Activated T-cell treated with anti-CD3 and anti-CD28 coated beads, Interleukin-2, amount 50 U/mL, for 72 hours (primary cell): ENCODE results near the gene CAMK1. TPM values are rescaled to one million over a fixed set of nuclear protein-coding genes. Genes with fewer than 3 reads are reported as not detected.
A peak's percentile ranks its signal among the peaks of the same experiment; 100 is the strongest.

Source experiments
- ATAC-seq, 2 donors: fragments of 150-1000 bp; cut with Tn5 transposase; replicated peaks in 1 of 2; 2 replicates each; pipeline ENCODE4 v1.10.0; 2021; ENCODE audit warnings: moderate library complexity in 2 of 2, mild to moderate bottlenecking in 1 of 2
- DNase-seq, 2 donors: peaks; one replicate each; pipeline ENCODE4 v3.0.0; 2021 to 2022; ENCODE audit warnings: mixed read lengths in 1 of 2
- H3K27ac Mint-ChIP-seq: one replicate; pipeline ENCODE4 v1.8.0; 2022; ENCODE audit warnings: mild to moderate bottlenecking, moderate library complexity, mixed read lengths
- H3K27me3 Mint-ChIP-seq: one replicate; pipeline ENCODE4 v1.8.0; 2022; ENCODE audit warnings: low read depth, mixed read lengths
- H3K36me3 Mint-ChIP-seq, 2 donors: one replicate each; pipeline ENCODE4 v1.8.0; 2022; ENCODE audit warnings: mixed read lengths in 2 of 2, mild to moderate bottlenecking in 1 of 2; ENCODE audit not compliant: insufficient read depth in 2 of 2
- H3K4me1 Mint-ChIP-seq: one replicate; pipeline ENCODE4 v1.8.0; 2022; ENCODE audit warnings: low read depth, mixed read lengths
- H3K4me3 Mint-ChIP-seq, 2 donors: one replicate each; pipeline ENCODE4 v1.8.0; 2022; ENCODE audit warnings: mild to moderate bottlenecking in 2 of 2, mixed read lengths in 2 of 2, moderate library complexity in 2 of 2
- H3K9me3 Mint-ChIP-seq, 2 donors: one replicate each; pipeline ENCODE4 v1.8.0; 2022; ENCODE audit warnings: mixed read lengths in 2 of 2
- total RNA-seq, 2 donors: library from RNA; stranded (reverse); gene quantifications; one replicate each; pipeline ENCODE4 v1.2.3, GENCODE V29; 2022

CAMK1 gene
- total RNA-seq: 10 to 100 TPM; 38.6 to 47.4 TPM

GRCh38 chr3:9769426-9770275 lies at the start of gene CAMK1:
TSS of gene CAMK1 (minus strand) at chr3:9769947. CDS start at chr3:9767749, 2,198 bp downstream.
- DNase-seq: peak; percentile 80 to 87
- peaks cover 49% of the 10 kb centered on the region for H3K4me1 Mint-ChIP-seq
- peaks cover 4 to 8% of the 10 kb centered on the region in 2 donors for H3K36me3 Mint-ChIP-seq
- peak; percentile 98 for ATAC-seq
- H3K4me3 Mint-ChIP-seq: peak within 1 kb of the TSS; percentile 78 to 88
- peak within 1 kb of the TSS; percentile 30 for H3K27ac Mint-ChIP-seq
- H3K9me3 Mint-ChIP-seq: no peaks in the 10 kb centered on the region
- no peaks in the 10 kb centered on the region for H3K27me3 Mint-ChIP-seq

GRCh38 chr3:9818666-9819335 lies 49.1 kb upstream of the CAMK1 start:
- Mint-ChIP-seq H3K4me1 (no peaks in the 10 kb centered on the region), H3K27ac (no peak overlapping the region), H3K27me3 (no peaks in the 10 kb centered on the region), H3K9me3 (no peaks in the 10 kb centered on the region), H3K4me3 (no peak overlapping the region), H3K36me3 (peaks cover 2 to 7% of the 10 kb centered on the region in 2 donors)
- ATAC-seq (no peak), DNase-seq (no peak)

DNA sequence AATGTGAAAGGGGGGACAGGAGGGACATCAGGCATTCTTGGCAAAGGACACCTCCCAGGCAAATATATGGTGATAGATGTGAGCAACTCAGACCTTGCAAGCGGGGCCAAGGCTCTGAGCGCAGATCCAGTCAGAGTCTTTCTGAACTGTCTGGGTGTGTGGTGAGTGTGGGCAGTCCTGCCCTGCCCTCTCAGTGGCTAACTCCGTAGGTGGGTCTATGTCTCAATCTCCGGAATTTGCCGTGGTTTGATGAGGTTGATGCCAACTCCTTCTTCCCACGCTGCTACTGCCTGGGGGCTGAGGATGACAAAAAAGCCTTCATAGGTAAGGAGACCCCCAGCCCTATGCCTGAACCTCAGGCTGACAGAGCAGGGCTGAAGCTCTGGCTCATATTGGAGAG lies 47.7 kb upstream of the CAMK1 start:
- Mint-ChIP-seq H3K4me1 (no peaks in the 10 kb centered on the region), H3K9me3 (no peaks in the 10 kb centered on the region), H3K36me3 (peaks cover 4 to 11% of the 10 kb centered on the region in 2 donors), H3K27ac (no peak overlapping the region), H3K4me3 (no peak overlapping the region), H3K27me3 (no peaks in the 10 kb centered on the region)
- DNase-seq: no peak
- ATAC-seq: peak in 1 of 2 donors; percentile 14

- no peak overlapping the region for H3K27ac Mint-ChIP-seq
- no peaks in the 10 kb centered on the region for H3K9me3 Mint-ChIP-seq
- H3K36me3 Mint-ChIP-seq: peaks cover 8 to 18% of the 10 kb centered on the region in 2 donors
- no peak overlapping the region for H3K4me3 Mint-ChIP-seq
- peak; percentile 8 to 9 for ATAC-seq
- no peak for DNase-seq
- H3K27me3 Mint-ChIP-seq: no peaks in the 10 kb centered on the region
- no peaks in the 10 kb centered on the region for H3K4me1 Mint-ChIP-seq
These were observed 46.2 kb upstream of the CAMK1 start for GRCh38 chr3:9815986-9816385.

DNA sequence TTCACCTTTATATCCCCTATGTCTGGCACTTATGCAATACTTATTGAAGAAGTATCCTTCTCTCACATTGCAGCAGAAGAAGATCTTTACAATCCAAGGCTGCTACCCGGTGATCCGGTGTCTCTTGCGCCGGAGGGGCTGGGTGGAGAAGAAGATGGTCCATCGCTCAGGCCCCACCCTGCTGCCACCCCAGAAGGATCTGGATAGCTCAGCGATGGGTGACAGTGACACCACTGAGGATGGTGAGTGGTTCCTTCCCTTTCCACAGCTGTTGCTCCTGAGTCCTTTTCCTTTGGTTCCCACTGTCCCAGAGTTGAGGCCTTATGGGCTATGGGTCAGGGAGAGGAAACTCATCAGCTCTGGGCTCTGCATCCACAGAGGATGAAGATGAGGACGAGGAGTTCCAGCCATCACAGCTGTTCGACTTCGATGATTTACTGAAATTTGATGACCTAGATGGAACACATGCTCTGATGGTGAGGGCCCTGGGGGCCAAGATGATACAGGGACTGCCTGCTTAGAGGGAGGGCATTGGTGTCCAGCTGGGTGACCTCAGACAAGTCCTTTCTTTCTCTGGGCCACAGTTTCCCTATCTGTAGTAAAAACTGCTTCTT lies 43.2 kb upstream of the CAMK1 start:
- Mint-ChIP-seq H3K9me3 (no peaks in the 10 kb centered on the region), H3K27ac (no peak overlapping the region), H3K4me1 (peaks cover 25% of the 10 kb centered on the region), H3K27me3 (no peaks in the 10 kb centered on the region), H3K36me3 (peaks cover 7 to 21% of the 10 kb centered on the region in 2 donors), H3K4me3 (no peak overlapping the region)
- DNase-seq: no peak
- no peak for ATAC-seq

- peaks cover 9 to 23% of the 10 kb centered on the region in 2 donors for H3K36me3 Mint-ChIP-seq
- peak overlapping the region; percentile 23 to 92 for H3K4me3 Mint-ChIP-seq
- no peaks in the 10 kb centered on the region for H3K9me3 Mint-ChIP-seq
- peak overlapping the region; percentile 20 for H3K27ac Mint-ChIP-seq
- DNase-seq: no peak
- no peak for ATAC-seq
- H3K4me1 Mint-ChIP-seq: peaks cover 39% of the 10 kb centered on the region
- no peaks in the 10 kb centered on the region for H3K27me3 Mint-ChIP-seq
These were observed 41.1 kb upstream of the CAMK1 start for GRCh38 chr3:9810846-9811245.

DNA sequence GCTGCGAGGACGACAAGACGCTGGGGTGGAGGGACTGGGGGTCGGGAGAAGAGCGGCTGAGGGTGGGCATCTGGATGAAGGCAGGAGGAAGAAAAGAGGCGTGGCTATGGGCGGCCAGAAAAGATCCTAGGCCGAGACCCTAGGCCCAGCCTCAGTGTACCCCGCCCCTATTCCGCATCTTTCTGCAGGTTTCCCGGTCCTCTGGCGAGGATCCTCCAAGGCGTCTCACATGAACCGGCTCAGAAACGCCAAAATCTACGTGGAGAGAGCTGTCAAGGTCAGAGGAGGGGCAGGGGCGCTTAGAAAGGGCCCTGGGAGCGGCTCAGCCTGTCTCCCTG lies 40.7 kb upstream of the CAMK1 start:
- Mint-ChIP-seq H3K27ac (no peak overlapping the region), H3K36me3 (peaks cover 9 to 24% of the 10 kb centered on the region in 2 donors), H3K4me3 (peak overlapping the region; percentile 23 to 92), H3K27me3 (no peaks in the 10 kb centered on the region), H3K4me1 (peaks cover 39% of the 10 kb centered on the region), H3K9me3 (no peaks in the 10 kb centered on the region)
- no peak for DNase-seq
- ATAC-seq: no peak

- Mint-ChIP-seq H3K27me3 (no peaks in the 10 kb centered on the region), H3K36me3 (peaks cover 10 to 24% of the 10 kb centered on the region in 2 donors), H3K9me3 (no peaks in the 10 kb centered on the region), H3K4me3 (peak within 1 kb of the TSS; percentile 92 to 96), H3K27ac (peak within 1 kb of the TSS; percentile 96), H3K4me1 (peaks cover 39% of the 10 kb centered on the region)
- DNase-seq (peak; percentile 49 to 57), ATAC-seq (peak; percentile 57 to 63)
These were observed 40.1 kb upstream of the CAMK1 start, which contains the start of gene TTLL3 for GRCh38 chr3:9809615-9810432. TSS of gene TTLL3 (plus strand) at chr3:9810262. CDS start at chr3:9810662, 400 bp downstream.

- H3K4me3 Mint-ChIP-seq: peak overlapping the region; percentile 92 to 96
- DNase-seq (no peak), ATAC-seq (peak; percentile 6 to 28)
- H3K27ac Mint-ChIP-seq: peak overlapping the region; percentile 96
- no peaks in the 10 kb centered on the region for H3K27me3 Mint-ChIP-seq
- H3K4me1 Mint-ChIP-seq: peaks cover 39% of the 10 kb centered on the region
- H3K36me3 Mint-ChIP-seq: peaks cover 13 to 26% of the 10 kb centered on the region in 2 donors
- no peaks in the 10 kb centered on the region for H3K9me3 Mint-ChIP-seq
These were observed 39.5 kb upstream of the CAMK1 start for GRCh38 chr3:9809239-9809614.

DNA sequence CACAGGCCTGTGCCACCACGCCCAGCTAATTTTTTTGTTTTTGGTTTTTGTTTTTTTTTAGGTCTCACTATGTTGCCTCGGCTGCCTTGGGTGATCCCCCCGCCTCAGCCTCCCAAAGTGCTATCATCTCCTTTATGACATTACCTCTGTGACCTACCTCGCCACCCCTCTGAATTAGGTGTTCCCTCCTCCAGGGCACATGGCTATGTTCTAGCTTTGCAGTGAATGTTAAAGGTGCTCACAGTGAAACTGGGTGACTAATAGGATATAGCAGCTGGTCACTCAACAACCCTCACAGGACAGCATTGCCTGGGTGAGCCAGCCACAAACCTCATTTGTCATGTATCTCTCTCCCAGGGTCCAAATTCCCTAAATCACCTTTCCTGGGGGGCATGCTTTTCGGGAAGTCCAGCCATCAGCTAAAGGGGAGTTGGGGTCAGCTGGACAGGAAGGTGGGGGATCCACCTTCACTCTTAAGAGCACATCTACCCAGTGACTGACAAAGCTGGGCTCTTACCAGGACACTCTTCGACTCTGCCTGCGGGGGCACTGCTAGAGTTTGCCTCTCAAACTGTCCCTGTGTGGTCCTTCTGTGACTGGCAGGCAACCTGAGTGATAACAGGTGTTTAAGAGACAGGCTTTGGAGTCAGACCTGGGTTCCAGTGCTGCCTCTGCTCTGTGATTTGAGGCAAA lies 38.7 kb upstream of the CAMK1 start:
- no peaks in the 10 kb centered on the region for H3K9me3 Mint-ChIP-seq
- peak overlapping the region; percentile 92 to 96 for H3K4me3 Mint-ChIP-seq
- ATAC-seq (peak; percentile 72 to 80), DNase-seq (peak; percentile 64 to 69)
- H3K4me1 Mint-ChIP-seq: peaks cover 39% of the 10 kb centered on the region
- H3K27ac Mint-ChIP-seq: peak overlapping the region; percentile 96
- H3K36me3 Mint-ChIP-seq: peaks cover 15 to 29% of the 10 kb centered on the region in 2 donors
- H3K27me3 Mint-ChIP-seq: no peaks in the 10 kb centered on the region

GRCh38 chr3:9807981-9808344 lies 38.2 kb upstream of the CAMK1 start:
- Mint-ChIP-seq H3K36me3 (peaks cover 17 to 33% of the 10 kb centered on the region in 2 donors), H3K27ac (peak overlapping the region; percentile 96), H3K9me3 (no peaks in the 10 kb centered on the region), H3K4me3 (peak overlapping the region in 1 of 2 donors; percentile 23), H3K4me1 (peaks cover 41% of the 10 kb centered on the region), H3K27me3 (no peaks in the 10 kb centered on the region)
- DNase-seq (no peak), ATAC-seq (no peak)
